ENCODE results near the gene MYO1E.

The MYO1E gene

GRCh38 chr15:59216911-59217310 is 155.8 kb downstream of the MYO1E start (continued):
- TF ChIP-seq ARNTL (CRISPR knock-in tag; IDR thresholded peaks at IDR 0.05; ENCODE audit: borderline replicate concordance, low read depth): no peak
- no peak for TF ChIP-seq TOX (CRISPR knock-in tag; IDR thresholded peaks at IDR 0.05; ENCODE audit: borderline replicate concordance)
- TF ChIP-seq, protein P1, sequence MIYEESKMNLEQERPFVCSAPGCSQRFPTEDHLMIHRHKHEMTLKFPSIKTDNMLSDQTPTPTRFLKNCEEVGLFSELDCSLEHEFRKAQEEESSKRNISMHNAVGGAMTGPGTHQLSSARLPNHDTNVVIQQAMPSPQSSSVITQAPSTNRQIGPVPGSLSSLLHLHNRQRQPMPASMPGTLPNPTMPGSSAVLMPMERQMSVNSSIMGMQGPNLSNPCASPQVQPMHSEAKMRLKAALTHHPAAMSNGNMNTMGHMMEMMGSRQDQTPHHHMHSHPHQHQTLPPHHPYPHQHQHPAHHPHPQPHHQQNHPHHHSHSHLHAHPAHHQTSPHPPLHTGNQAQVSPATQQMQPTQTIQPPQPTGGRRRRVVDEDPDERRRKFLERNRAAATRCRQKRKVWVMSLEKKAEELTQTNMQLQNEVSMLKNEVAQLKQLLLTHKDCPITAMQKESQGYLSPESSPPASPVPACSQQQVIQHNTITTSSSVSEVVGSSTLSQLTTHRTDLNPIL (CRISPR knock-in tag; IDR thresholded peaks at IDR 0.05; ENCODE audit: low read depth): no peak
- TF ChIP-seq BACH2 (CRISPR knock-in tag; IDR thresholded peaks at IDR 0.05; ENCODE audit: borderline replicate concordance): no peak

GRCh38 chr15:59210186-59210585 is 162.5 kb downstream of the MYO1E start:
- TF ChIP-seq CSRNP3 (CRISPR knock-in tag; IDR thresholded peaks at IDR 0.05): no peak
- no peak for TF ChIP-seq PATZ1 (CRISPR knock-in tag; IDR thresholded peaks at IDR 0.05; ENCODE audit: borderline replicate concordance)
- TF ChIP-seq GLIS3 (CRISPR knock-in tag; IDR thresholded peaks at IDR 0.05): no peak
- TF ChIP-seq TOX (CRISPR knock-in tag; IDR thresholded peaks at IDR 0.05; ENCODE audit: borderline replicate concordance): no peak
- TF ChIP-seq ZFP30 (CRISPR knock-in tag; IDR thresholded peaks at IDR 0.05): no peak
- TF ChIP-seq ZFP3 (CRISPR knock-in tag; IDR thresholded peaks at IDR 0.05): no peak
- TF ChIP-seq ISL1 (CRISPR knock-in tag; IDR thresholded peaks at IDR 0.05): no peak
- no peak for TF ChIP-seq POU6F1 (CRISPR knock-in tag; IDR thresholded peaks at IDR 0.05; ENCODE audit: borderline replicate concordance, low read depth)
- no peak for TF ChIP-seq ZNF565 (CRISPR knock-in tag; conservative IDR thresholded peaks at IDR 0.05; ENCODE audit: low read depth)
- no peak for TF ChIP-seq ZNF8 (CRISPR knock-in tag; IDR thresholded peaks at IDR 0.05)
- no peak for TF ChIP-seq SNAI2 (CRISPR knock-in tag; IDR thresholded peaks at IDR 0.05)
- no peak for TF ChIP-seq ZC3H10 (CRISPR knock-in tag; IDR thresholded peaks at IDR 0.05)
- TF ChIP-seq BACH2 (CRISPR knock-in tag; IDR thresholded peaks at IDR 0.05; ENCODE audit: borderline replicate concordance): no peak
- no peak for TF ChIP-seq CSDC2 (CRISPR knock-in tag; IDR thresholded peaks at IDR 0.05)
- no peak for TF ChIP-seq PPARA (CRISPR knock-in tag; IDR thresholded peaks at IDR 0.05; ENCODE audit: borderline replicate concordance)
- no peak for TF ChIP-seq OSR1 (CRISPR knock-in tag; IDR thresholded peaks at IDR 0.05)
- TF ChIP-seq, protein P2, sequence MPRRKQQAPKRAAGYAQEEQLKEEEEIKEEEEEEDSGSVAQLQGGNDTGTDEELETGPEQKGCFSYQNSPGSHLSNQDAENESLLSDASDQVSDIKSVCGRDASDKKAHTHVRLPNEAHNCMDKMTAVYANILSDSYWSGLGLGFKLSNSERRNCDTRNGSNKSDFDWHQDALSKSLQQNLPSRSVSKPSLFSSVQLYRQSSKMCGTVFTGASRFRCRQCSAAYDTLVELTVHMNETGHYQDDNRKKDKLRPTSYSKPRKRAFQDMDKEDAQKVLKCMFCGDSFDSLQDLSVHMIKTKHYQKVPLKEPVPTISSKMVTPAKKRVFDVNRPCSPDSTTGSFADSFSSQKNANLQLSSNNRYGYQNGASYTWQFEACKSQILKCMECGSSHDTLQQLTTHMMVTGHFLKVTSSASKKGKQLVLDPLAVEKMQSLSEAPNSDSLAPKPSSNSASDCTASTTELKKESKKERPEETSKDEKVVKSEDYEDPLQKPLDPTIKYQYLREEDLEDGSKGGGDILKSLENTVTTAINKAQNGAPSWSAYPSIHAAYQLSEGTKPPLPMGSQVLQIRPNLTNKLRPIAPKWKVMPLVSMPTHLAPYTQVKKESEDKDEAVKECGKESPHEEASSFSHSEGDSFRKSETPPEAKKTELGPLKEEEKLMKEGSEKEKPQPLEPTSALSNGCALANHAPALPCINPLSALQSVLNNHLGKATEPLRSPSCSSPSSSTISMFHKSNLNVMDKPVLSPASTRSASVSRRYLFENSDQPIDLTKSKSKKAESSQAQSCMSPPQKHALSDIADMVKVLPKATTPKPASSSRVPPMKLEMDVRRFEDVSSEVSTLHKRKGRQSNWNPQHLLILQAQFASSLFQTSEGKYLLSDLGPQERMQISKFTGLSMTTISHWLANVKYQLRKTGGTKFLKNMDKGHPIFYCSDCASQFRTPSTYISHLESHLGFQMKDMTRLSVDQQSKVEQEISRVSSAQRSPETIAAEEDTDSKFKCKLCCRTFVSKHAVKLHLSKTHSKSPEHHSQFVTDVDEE (CRISPR knock-in tag; IDR thresholded peaks at IDR 0.05): no peak
- no peak for TF ChIP-seq TCF4 (CRISPR knock-in tag; IDR thresholded peaks at IDR 0.05; ENCODE audit: borderline replicate concordance)
- no peak for TF ChIP-seq RARB (CRISPR knock-in tag; IDR thresholded peaks at IDR 0.05)
- no peak for ATAC-seq

- TF ChIP-seq ZFP3 (CRISPR knock-in tag; IDR thresholded peaks at IDR 0.05) (0 out of 2 replicates have a peak, but pooled peaks have one; percentile 14), ISL1 (CRISPR knock-in tag; IDR thresholded peaks at IDR 0.05) (peak; percentile 56; the same call in 1 of the 2 replicates)
- TF ChIP-seq, protein P1 (CRISPR knock-in tag; IDR thresholded peaks at IDR 0.05; ENCODE audit: low read depth): no peak
- no peak for ATAC-seq
Observed at GRCh38 chr15:59208613-59209249, 163.9 kb downstream of the MYO1E start.
